ENCODE data around the gene SMIM38.

SMIM38 gene

GRCh38 chr11:69162505-69162904 is 6.8 kb downstream of the SMIM38 start:
- DNase-seq = no peak

GRCh38 chr11:69163842-69164241 is 8.1 kb downstream of the SMIM38 start:
- DNase-seq = no peak

- DNase-seq = no peak
These were observed 9.1 kb downstream of the SMIM38 start for GRCh38 chr11:69164824-69165223.

GRCh38 chr11:69165775-69166174 is 10.0 kb downstream of the SMIM38 start:
- no peak for DNase-seq

GRCh38 chr11:69166218-69167115 is 10.7 kb downstream of the SMIM38 start:
- peak; percentile 76 for DNase-seq

GRCh38 chr11:69167130-69167915 is 11.6 kb downstream of the SMIM38 start:
- DNase-seq = no peak

GRCh38 chr11:69167916-69168691 is 12.4 kb downstream of the SMIM38 start:
- no peak for DNase-seq

- DNase-seq = no peak
These were observed 13.7 kb downstream of the SMIM38 start for GRCh38 chr11:69169479-69169878.

GRCh38 chr11:69170704-69171103 is 15.0 kb downstream of the SMIM38 start:
- no peak for DNase-seq

- no peak for DNase-seq
These were observed 15.9 kb downstream of the SMIM38 start for GRCh38 chr11:69171476-69172240.

- DNase-seq = no peak
These were observed 16.9 kb downstream of the SMIM38 start for GRCh38 chr11:69172674-69173073.

- no peak for DNase-seq
These were observed 17.6 kb downstream of the SMIM38 start for GRCh38 chr11:69173331-69173730.

GRCh38 chr11:69173925-69174581 is 18.3 kb downstream of the SMIM38 start:
- no peak for DNase-seq

- DNase-seq = no peak
These were observed 19.1 kb downstream of the SMIM38 start for GRCh38 chr11:69174841-69175240.

- no peak for DNase-seq
These were observed 23.2 kb downstream of the SMIM38 start for GRCh38 chr11:69178819-69179482.

GRCh38 chr11:69180226-69180625 is 24.5 kb downstream of the SMIM38 start:
- DNase-seq = no peak

GRCh38 chr11:69180726-69181125 is 25.0 kb downstream of the SMIM38 start:
- DNase-seq = no peak

- DNase-seq = no peak
These were observed 27.9 kb downstream of the SMIM38 start for GRCh38 chr11:69183613-69184012.

GRCh38 chr11:69186316-69187260 is 30.9 kb downstream of the SMIM38 start:
- DNase-seq = no peak

GRCh38 chr11:69187540-69188065 is 31.9 kb downstream of the SMIM38 start:
- no peak for DNase-seq

Measured in stimulated activated CD4-positive, alpha-beta T cell treated with anti-CD3 and anti-CD28 coated beads, Interleukin-15, amount 100 ng/mL, for 24 hours (primary cell).